Measurements from ENCODE around the gene NAT8L.
A peak's percentile ranks its signal among the peaks of the same experiment; 100 is the strongest.
"Not testable (repeated sequence)": the region's sequence is repeated elsewhere in the genome, so short reads cannot be mapped to it uniquely, and the experiment has no call there.

NAT8L gene

GRCh38 chr4:2059046-2059725, at the start of gene NAT8L:
NAT8L (plus strand) TSS chr4:2059327; CDS start chr4:2059512, 185 bp downstream.
- DNase-seq: no peak

- DNase-seq: no peak
Measured at GRCh38 chr4:2009651-2010233, 49.4 kb upstream of the NAT8L start.

- no peak for DNase-seq
Measured at GRCh38 chr4:2011583-2011982, 47.5 kb upstream of the NAT8L start.

- DNase-seq: no peak
Measured at GRCh38 chr4:2015008-2015407, 44.1 kb upstream of the NAT8L start.

- DNase-seq: not testable (repeated sequence)
Measured at GRCh38 chr4:2021358-2022018, 37.6 kb upstream of the NAT8L start.

- no peak for DNase-seq
Measured at GRCh38 chr4:2024683-2025082, 34.4 kb upstream of the NAT8L start.

- no peak for DNase-seq
Measured at GRCh38 chr4:2025817-2026216, 33.3 kb upstream of the NAT8L start.

- DNase-seq: not testable (repeated sequence)
Measured at GRCh38 chr4:2027120-2027519, 32.0 kb upstream of the NAT8L start.

- not testable (repeated sequence) for DNase-seq
Measured at GRCh38 chr4:2031161-2031560, 28.0 kb upstream of the NAT8L start.

- DNase-seq: no peak
Measured at GRCh38 chr4:2036327-2036726, 22.8 kb upstream of the NAT8L start.

GRCh38 chr4:2036866-2037265, 22.3 kb upstream of the NAT8L start:
- DNase-seq: no peak

- DNase-seq: no peak
Measured at GRCh38 chr4:2040391-2041238, 18.5 kb upstream of the NAT8L start.

- DNase-seq: peak; percentile 85
Measured at GRCh38 chr4:2041239-2042130, 17.6 kb upstream of the NAT8L start.

GRCh38 chr4:2042204-2042946, 16.8 kb upstream of the NAT8L start:
- DNase-seq: no peak

GRCh38 chr4:2042947-2043395, 16.2 kb upstream of the NAT8L start:
- DNase-seq: no peak

GRCh38 chr4:2043396-2044118, 15.6 kb upstream of the NAT8L start:
- DNase-seq: no peak

- no peak for DNase-seq
Measured at GRCh38 chr4:2044119-2044485, 15.0 kb upstream of the NAT8L start.

- no peak for DNase-seq
Measured at GRCh38 chr4:2044542-2045517, 14.3 kb upstream of the NAT8L start.

GRCh38 chr4:2045518-2045951, 13.6 kb upstream of the NAT8L start:
- DNase-seq: no peak

Data from right forelimb (tissue), 1 donor.